Activated CD8-positive, alpha-beta T cell treated with anti-CD3 and anti-CD28 coated beads, Interleukin-2, amount 10 ng/mL, durations not matched to agents 7 days and 5 days (primary cell): ENCODE data around the gene GSN. TPM values are rescaled to one million over a fixed set of nuclear protein-coding genes. Genes with fewer than 3 reads are reported as not detected.

Experiments used
- ATAC-seq: fragments of 150-1000 bp; cut with Tn5 transposase; one replicate; pipeline ENCODE4 v1.10.0; 2021; ENCODE audit warnings: moderate library complexity
- CTCF ChIA-PET: fragments of 350-600 bp; sonication (Branson Sonifier 250); formaldehyde crosslinking; loops from one replicate; lab custom pipeline; 2021; ENCODE audit warnings: antibody characterized with exemption; lab: Charles Lee
- POLR2A ChIA-PET: fragments of 350-600 bp; sonication (Branson Sonifier 250); formaldehyde crosslinking; loops from one replicate; lab custom pipeline; 2021; ENCODE audit warnings: antibody characterized with exemption; lab: Charles Lee
- DNase-seq: peaks from one replicate; pipeline ENCODE4 v3.0.0-alpha.2; 2020
- H3K27ac Mint-ChIP-seq: one replicate; pipeline ENCODE4 v1.8.0; 2021; ENCODE audit warnings: mild to moderate bottlenecking, mixed read lengths
- H3K27me3 Mint-ChIP-seq: one replicate; pipeline ENCODE4 v1.8.0; 2021; ENCODE audit warnings: low read depth, mixed read lengths
- H3K36me3 Mint-ChIP-seq: one replicate; pipeline ENCODE4 v1.8.0; 2021; ENCODE audit warnings: low read depth, mixed read lengths
- H3K4me1 Mint-ChIP-seq: one replicate; pipeline ENCODE4 v1.8.0; 2021; ENCODE audit warnings: low read depth, mixed read lengths
- H3K4me3 Mint-ChIP-seq: one replicate; pipeline ENCODE4 v1.8.0; 2021; ENCODE audit warnings: mild to moderate bottlenecking, mixed read lengths
- H3K9me3 Mint-ChIP-seq: one replicate; pipeline ENCODE4 v1.8.0; 2022; ENCODE audit warnings: mixed read lengths; ENCODE audit not compliant: insufficient read depth
- total RNA-seq, 2 experiments: library from RNA; stranded (reverse); gene quantifications; one replicate each; pipeline ENCODE4 v1.2.3, GENCODE V29; 2021

Gene GSN
- total RNA-seq, 2 experiments from 2014 or later: 4.0 to 4.2 TPM

GRCh38 chr9:121372239-121373010 lies 104.5 kb downstream of the GSN start:
- Mint-ChIP-seq H3K4me1 (peaks cover 45% of the 10 kb centered on the region), H3K36me3 (peaks cover 13% of the 10 kb centered on the region), H3K9me3 (no peaks in the 10 kb centered on the region), H3K4me3 (no peak overlapping the region), H3K27ac (no peak overlapping the region), H3K27me3 (peaks cover 3% of the 10 kb centered on the region)
- DNase-seq (no peak), ATAC-seq (no peak)
- ChIA-PET POLR2A (interaction anchor here (0.8 kb wide), 1 partner anchor 22 kb away, joined by 3 read pairs; no protein-coding TSS in a partner anchor), CTCF (interaction anchor here (0.9 to 12.6 kb wide), 6 partner anchors 9 to 55 kb away, joined by 3 to 225 read pairs (median 4); no protein-coding TSS in a partner anchor)

DNA sequence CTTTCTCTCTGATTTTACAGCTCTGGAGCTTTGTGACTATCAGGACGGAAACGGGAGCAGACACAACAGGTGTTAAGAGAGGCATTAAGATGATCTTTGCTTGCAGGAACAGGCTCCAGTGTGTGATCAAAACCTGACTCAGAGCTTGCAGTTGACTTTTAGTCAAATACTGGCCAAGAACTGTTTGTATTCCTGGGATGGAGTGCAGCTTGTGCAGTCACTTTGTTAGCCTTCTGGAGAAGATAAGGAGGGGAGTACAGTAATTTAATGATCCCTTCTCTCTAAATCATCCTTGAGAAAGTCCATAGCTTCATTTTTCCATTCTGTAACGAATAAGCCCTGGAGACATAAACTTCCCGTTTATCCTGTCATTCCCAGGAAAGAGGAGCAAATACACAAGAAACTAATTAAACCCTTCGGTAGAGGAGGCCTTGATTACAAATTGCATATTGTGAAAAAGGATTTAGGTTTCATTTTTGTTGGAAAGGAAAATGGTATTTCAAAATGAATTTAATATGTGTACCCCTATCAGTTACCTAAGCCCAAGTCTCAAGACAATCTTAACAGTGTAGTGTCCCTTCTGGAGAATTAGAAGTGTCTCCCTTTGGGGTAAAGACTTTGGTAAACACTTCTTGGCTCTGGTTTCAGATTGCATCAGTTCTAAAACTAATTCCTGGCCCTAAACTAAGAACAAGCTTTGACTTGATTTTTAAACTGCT lies 105.2 kb downstream of the GSN start:
- no peak for DNase-seq

GRCh38 chr9:121376214-121376830 lies 108.4 kb downstream of the GSN start:
- H3K36me3 Mint-ChIP-seq: no peaks in the 10 kb centered on the region
- peaks cover 18% of the 10 kb centered on the region for H3K4me1 Mint-ChIP-seq
- ChIA-PET CTCF (interaction anchor here (0.9 to 12.6 kb wide), 10 partner anchors 9 to 316 kb away, joined by 3 to 225 read pairs (median 7); no protein-coding TSS in a partner anchor), POLR2A (no interaction called here)
- DNase-seq (no peak), ATAC-seq (no peak)
- peaks cover 21% of the 10 kb centered on the region for H3K27me3 Mint-ChIP-seq
- no peak overlapping the region for H3K27ac Mint-ChIP-seq
- H3K4me3 Mint-ChIP-seq: no peak overlapping the region
- no peaks in the 10 kb centered on the region for H3K9me3 Mint-ChIP-seq

More for the DNA sequence above, 105.2 kb downstream of the GSN start:
- ATAC-seq: no peak
- no peaks in the 10 kb centered on the region for H3K9me3 Mint-ChIP-seq
- H3K4me1 Mint-ChIP-seq: peaks cover 38% of the 10 kb centered on the region
- no peak overlapping the region for H3K4me3 Mint-ChIP-seq
- H3K27me3 Mint-ChIP-seq: peaks cover 7% of the 10 kb centered on the region
- POLR2A ChIA-PET: no interaction called here
- H3K27ac Mint-ChIP-seq: no peak overlapping the region
- CTCF ChIA-PET: interaction anchor here (1.3 to 12.6 kb wide), 5 partner anchors 20 to 56 kb away, joined by 3 to 225 read pairs (median 4); no protein-coding TSS in a partner anchor
- peaks cover 7% of the 10 kb centered on the region for H3K36me3 Mint-ChIP-seq

- no peak for DNase-seq
- Mint-ChIP-seq H3K9me3 (no peaks in the 10 kb centered on the region), H3K4me3 (no peak overlapping the region), H3K27me3 (peaks cover 27% of the 10 kb centered on the region), H3K36me3 (no peaks in the 10 kb centered on the region), H3K4me1 (no peaks in the 10 kb centered on the region), H3K27ac (no peak overlapping the region)
- POLR2A ChIA-PET: no interaction called here
- no peak for ATAC-seq
- CTCF ChIA-PET: interaction anchor here (0.9 to 12.6 kb wide), 5 partner anchors 18 to 168 kb away, joined by 3 to 225 read pairs (median 6); no protein-coding TSS in a partner anchor
Observed at GRCh38 chr9:121380846-121381245, 112.9 kb downstream of the GSN start.

Other genes starting within 250 kb of the GSN start
- gene C5, start 217.9 kb upstream of the GSN start, total RNA-seq: 1 to 10 TPM; 1.3 to 2.3 TPM
- gene CNTRL, start 193.2 kb upstream of the GSN start, total RNA-seq: 10 to 100 TPM; 80.8 to 84.3 TPM
- 10 to 100 TPM; 56.7 to 68.2 TPM for gene RAB14, start 66.3 kb upstream of the GSN start, total RNA-seq
- gene STOM, start 102.1 kb downstream of the GSN start, total RNA-seq: 10 to 100 TPM; 50.7 to 54.9 TPM
- not detected for gene GGTA1, start 231.7 kb downstream of the GSN start, total RNA-seq